Endometrial microvascular endothelial cells (primary cell): Measurements from ENCODE around the gene ARHGEF28. TPM values are rescaled to one million over a fixed set of nuclear protein-coding genes. Genes with fewer than 3 reads are reported as not detected.

Experiments
- in situ Hi-C: cut with HindIII; loops from 2 replicates; pipeline ENCODE4 v1.10.0; 2017; ENCODE audit warnings: low sequenced_read_pairs, low pct_unique_long_range_greater_than_20kb; ENCODE audit errors: inconsistent ontology term
- total RNA-seq: library from RNA; depleted of rRNA; stranded (reverse); fragments of >200 nt; gene quantifications from one replicate; pipeline ENCODE4 v1.2.3, GENCODE V29; 2015; ENCODE audit errors: inconsistent ontology term

ARHGEF28 gene
- total RNA-seq, 1 donor from 2014 or later, result 42.9 TPM

GRCh38 chr5:73918791-73919221 lies 292.8 kb downstream of the ARHGEF28 start:
- in situ Hi-C loops, result loop anchor here (25.0 kb wide), 1 partner anchor 743 kb away; no protein-coding TSS in a partner anchor

GRCh38 chr5:73921741-73922140 lies 295.7 kb downstream of the ARHGEF28 start:
- in situ Hi-C loops, result loop anchor here (25.0 kb wide), 1 partner anchor 741 kb away; no protein-coding TSS in a partner anchor

GRCh38 chr5:73922224-73922623 lies 296.2 kb downstream of the ARHGEF28 start:
- in situ Hi-C loops, result loop anchor here (25.0 kb wide), 1 partner anchor 740 kb away; no protein-coding TSS in a partner anchor

- in situ Hi-C loops, result loop anchor here (25.0 kb wide), 1 partner anchor 739 kb away; no protein-coding TSS in a partner anchor
These were observed 297.0 kb downstream of the ARHGEF28 start for GRCh38 chr5:73922875-73923557.

- in situ Hi-C loops, result no loop called here
These were observed 302.6 kb downstream of the ARHGEF28 start for GRCh38 chr5:73928476-73929070.

- in situ Hi-C loops, result no loop called here
These were observed 309.7 kb downstream of the ARHGEF28 start for GRCh38 chr5:73935719-73936118.

- in situ Hi-C loops, result no loop called here
These were observed 312.4 kb downstream of the ARHGEF28 start for GRCh38 chr5:73938280-73938937.

GRCh38 chr5:73938938-73939320 lies 312.9 kb downstream of the ARHGEF28 start:
- in situ Hi-C loops, result no loop called here

- in situ Hi-C loops, result no loop called here
These were observed 313.6 kb downstream of the ARHGEF28 start for GRCh38 chr5:73939557-73939956.

GRCh38 chr5:73940026-73940425 lies 314.0 kb downstream of the ARHGEF28 start:
- in situ Hi-C loops, result no loop called here

GRCh38 chr5:73940801-73941200 lies 314.8 kb downstream of the ARHGEF28 start:
- in situ Hi-C loops, result no loop called here

GRCh38 chr5:73942783-73943182 lies 316.8 kb downstream of the ARHGEF28 start:
- in situ Hi-C loops, result no loop called here

- in situ Hi-C loops, result no loop called here
These were observed 317.4 kb downstream of the ARHGEF28 start for GRCh38 chr5:73943397-73943796.

GRCh38 chr5:73944581-73944980 lies 318.6 kb downstream of the ARHGEF28 start:
- in situ Hi-C loops, result no loop called here

GRCh38 chr5:73945505-73945904 lies 319.5 kb downstream of the ARHGEF28 start:
- in situ Hi-C loops, result no loop called here

GRCh38 chr5:73946278-73946677 lies 320.3 kb downstream of the ARHGEF28 start:
- in situ Hi-C loops, result no loop called here

- in situ Hi-C loops, result no loop called here
These were observed 321.1 kb downstream of the ARHGEF28 start for GRCh38 chr5:73946919-73947602.

GRCh38 chr5:73947906-73948640 lies 322.1 kb downstream of the ARHGEF28 start:
- in situ Hi-C loops, result no loop called here

GRCh38 chr5:73948720-73949119 lies 322.7 kb downstream of the ARHGEF28 start:
- in situ Hi-C loops, result no loop called here
